Mucosa of descending colon (tissue), 3 donors: Measurements from ENCODE around the gene FDXACB1. TPM values are rescaled to one million over a fixed set of nuclear protein-coding genes. Genes with fewer than 3 reads are reported as not detected.

ENCODE experiments used
- ATAC-seq: fragments of 200-7000 bp; cut with Tn5 transposase; one replicate; pipeline ENCODE4 v1.9.1; 2020; ENCODE audit warnings: mild to moderate bottlenecking, moderate library complexity
- DNase-seq, 3 donors: peaks; one replicate each; pipeline ENCODE4 v3.0.0-alpha.2; 2020
- H3K36me3 ChIP-seq: fragments of 200-600 bp; one replicate; pipeline ENCODE4 v1.8.0; 2021; ENCODE audit warnings: low read depth, mild to moderate bottlenecking
- H3K4me1 ChIP-seq: fragments of 200-600 bp; one replicate; pipeline ENCODE4 v1.8.0; 2021; ENCODE audit warnings: low read depth, mild to moderate bottlenecking
- H3K4me3 ChIP-seq: fragments of 200-600 bp; one replicate; pipeline ENCODE4 v1.8.0; 2021; ENCODE audit warnings: mild to moderate bottlenecking
- H3K9me3 ChIP-seq: fragments of 200-600 bp; one replicate; pipeline ENCODE4 v1.8.0; 2021; ENCODE audit warnings: mild to moderate bottlenecking
- intact Hi-C, 2 donors: fragments of 100-400 bp; cut with DNase I in 1 of 2; cut with micrococcal nuclease in 1 of 2; formaldehyde crosslinking; loops; one replicate each; pipeline versions ENCODE4 v1.11.0 to v1.11.1; 2022; cut with DNase I, micrococcal nuclease
- total RNA-seq, 3 donors: library from RNA; stranded (reverse); fragmentation: NEBNext Ultra II Directional in 2 of 3; extraction: Animal tissue kit (Norgen Biotek cat#: 25700) in 2 of 3; gene quantifications; one replicate each; pipeline versions ENCODE4 v1.2.1 to v1.2.4, GENCODE V29; 2021 to 2023
- TF ChIP-seq, protein P1 (sequence below): fragments of 200-600 bp; IDR thresholded peaks from one replicate; pipeline ENCODE4 v1.8.0; 2022; ENCODE audit warnings: antibody characterized with exemption, mild to moderate bottlenecking
- donor health status: DM: no; HTN: no; CAD: no; lungs with moderate emphysema.
- donor health status: DM: no; HTN: no; CAD: no.
- donor health status: DM: no; HTN: yes; CAD: no.

FDXACB1 gene
- total RNA-seq, 3 donors from 2014 or later, result 1.7 to 2.7 (median 2.3) TPM

- H3K9me3 ChIP-seq, result no peaks in the 10 kb centered on the region
- intact Hi-C loops, result no loop called here
- peak; percentile 54 for ATAC-seq
- H3K4me1 ChIP-seq, result no peaks in the 10 kb centered on the region
- TF ChIP-seq, protein P1, sequence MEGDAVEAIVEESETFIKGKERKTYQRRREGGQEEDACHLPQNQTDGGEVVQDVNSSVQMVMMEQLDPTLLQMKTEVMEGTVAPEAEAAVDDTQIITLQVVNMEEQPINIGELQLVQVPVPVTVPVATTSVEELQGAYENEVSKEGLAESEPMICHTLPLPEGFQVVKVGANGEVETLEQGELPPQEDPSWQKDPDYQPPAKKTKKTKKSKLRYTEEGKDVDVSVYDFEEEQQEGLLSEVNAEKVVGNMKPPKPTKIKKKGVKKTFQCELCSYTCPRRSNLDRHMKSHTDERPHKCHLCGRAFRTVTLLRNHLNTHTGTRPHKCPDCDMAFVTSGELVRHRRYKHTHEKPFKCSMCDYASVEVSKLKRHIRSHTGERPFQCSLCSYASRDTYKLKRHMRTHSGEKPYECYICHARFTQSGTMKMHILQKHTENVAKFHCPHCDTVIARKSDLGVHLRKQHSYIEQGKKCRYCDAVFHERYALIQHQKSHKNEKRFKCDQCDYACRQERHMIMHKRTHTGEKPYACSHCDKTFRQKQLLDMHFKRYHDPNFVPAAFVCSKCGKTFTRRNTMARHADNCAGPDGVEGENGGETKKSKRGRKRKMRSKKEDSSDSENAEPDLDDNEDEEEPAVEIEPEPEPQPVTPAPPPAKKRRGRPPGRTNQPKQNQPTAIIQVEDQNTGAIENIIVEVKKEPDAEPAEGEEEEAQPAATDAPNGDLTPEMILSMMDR, result no peak
- no peak within 1 kb of the TSS for H3K4me3 ChIP-seq
- peak; percentile 34 to 76 (median 58) for DNase-seq
- H3K36me3 ChIP-seq, result no peaks in the 10 kb centered on the region
Measured at GRCh38 chr11:111911563-111912401, 32.8 kb upstream of the FDXACB1 start, which contains the start of gene CRYAB. Gene CRYAB, minus strand, starts transcription at chr11:111911770. Its CDS starts 46 bp downstream, at chr11:111911724.

- H3K4me3 ChIP-seq, result no peak overlapping the region
- DNase-seq, result no peak
- TF ChIP-seq, protein P1, result no peak
- ATAC-seq, result no peak
- H3K36me3 ChIP-seq, result no peaks in the 10 kb centered on the region
- H3K4me1 ChIP-seq, result no peaks in the 10 kb centered on the region
- intact Hi-C loops, result no loop called here
- no peaks in the 10 kb centered on the region for H3K9me3 ChIP-seq
Measured at GRCh38 chr11:111910676-111911562, 32.0 kb upstream of the FDXACB1 start.

DNA sequence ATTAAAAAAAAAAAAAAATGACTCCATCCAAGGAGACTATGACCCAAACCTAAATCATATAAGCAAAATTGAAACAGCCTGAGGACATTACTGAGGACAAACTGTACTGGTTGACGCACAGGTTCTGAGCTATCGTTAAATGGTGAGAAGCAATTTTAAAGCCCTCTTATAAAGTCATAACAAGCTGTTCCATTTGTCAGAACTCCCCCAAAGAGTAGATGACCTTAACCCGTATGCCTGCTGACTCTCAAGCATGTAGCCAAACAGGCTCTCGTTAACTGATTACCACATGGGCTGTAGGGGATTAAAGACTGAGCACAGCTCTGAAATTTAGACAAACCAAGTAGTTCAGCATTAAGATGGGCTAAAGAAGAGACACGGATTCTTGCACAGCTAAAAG, 30.4 kb upstream of the FDXACB1 start:
- no peaks in the 10 kb centered on the region for H3K4me1 ChIP-seq
- DNase-seq, result no peak
- TF ChIP-seq, protein P1, result no peak
- no peaks in the 10 kb centered on the region for H3K9me3 ChIP-seq
- intact Hi-C loops, result no loop called here
- H3K36me3 ChIP-seq, result no peaks in the 10 kb centered on the region
- ATAC-seq, result no peak
- H3K4me3 ChIP-seq, result no peak overlapping the region

GRCh38 chr11:111908639-111909305, 29.8 kb upstream of the FDXACB1 start:
- no peak for DNase-seq
- Histone ChIP-seq H3K4me1 (no peaks in the 10 kb centered on the region), H3K9me3 (no peaks in the 10 kb centered on the region), H3K4me3 (no peak overlapping the region), H3K36me3 (no peaks in the 10 kb centered on the region)
- TF ChIP-seq, protein P1, result no peak
- ATAC-seq, result no peak
- intact Hi-C loops, result no loop called here

DNA sequence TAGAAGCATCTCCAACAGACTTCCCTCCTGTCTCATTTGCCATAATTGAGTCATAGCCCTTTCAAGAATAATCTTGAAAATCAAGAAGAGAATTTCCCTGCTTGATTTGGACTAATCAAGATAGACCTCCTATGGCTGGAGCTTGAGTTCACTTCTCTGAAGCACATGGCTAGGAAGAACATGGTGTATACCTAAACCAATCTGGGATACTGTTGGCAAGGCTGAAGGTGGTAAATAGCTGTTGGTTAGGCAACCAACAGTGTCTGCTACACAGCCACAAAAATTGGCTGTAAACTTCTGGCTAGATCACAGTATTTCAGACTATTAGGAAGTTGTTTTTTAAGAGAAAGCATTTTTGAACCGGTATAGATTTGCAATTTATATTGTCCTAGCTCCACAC, 27.7 kb upstream of the FDXACB1 start:
- TF ChIP-seq, protein P1, result no peak

More for the DNA sequence above, 27.7 kb upstream of the FDXACB1 start:
- no peaks in the 10 kb centered on the region for H3K36me3 ChIP-seq
- H3K4me3 ChIP-seq, result no peak overlapping the region
- ATAC-seq, result no peak
- intact Hi-C loops, result no loop called here
- no peak for DNase-seq
- H3K4me1 ChIP-seq, result no peaks in the 10 kb centered on the region
- H3K9me3 ChIP-seq, result no peaks in the 10 kb centered on the region
